ENCODE measurements around the gene ZNF236. TPM values are rescaled to one million over a fixed set of nuclear protein-coding genes. Genes with fewer than 3 reads are reported as not detected.

The ZNF236 gene
- total and polyA plus RNA-seq, 2 donors (not counting 1 experiment from before 2014, with no cell fraction given): 8.9 to 39.5 TPM

- Histone ChIP-seq H3K4me1 (ENCODE audit: control insufficient read depth in 2 of 2, insufficient read depth in 2 of 2, low read length in 2 of 2) (no peaks in the 10 kb centered on the region), H3K9me3 (ENCODE audit: control extremely low read depth in 1 of 3, control insufficient read depth in 2 of 3, insufficient read depth in 1 of 3, low read length in 2 of 3) (no peaks in the 10 kb centered on the region), H3K9ac (ENCODE audit: low read length) (no peak overlapping the region), H3K36me3 (replicated peaks in 1 of 2; ENCODE audit: control extremely low read depth in 1 of 2, control insufficient read depth in 1 of 2, extremely low read depth in 1 of 2, insufficient read depth in 2 of 2, low read length in 1 of 2) (no peaks in the 10 kb centered on the region), H2AFZ (ENCODE audit: insufficient read depth, low read depth, low read length, poor library complexity, severe bottlenecking) (no peak overlapping the region), H3K4me3 (ENCODE audit: control extremely low read depth in 1 of 5, extremely low read depth in 1 of 5, insufficient read depth in 1 of 5, low read depth in 2 of 5, low read length in 4 of 5) (no peak overlapping the region), H3K27me3 (replicated peaks in 1 of 4; ENCODE audit: control extremely low read depth in 1 of 4, control insufficient read depth in 3 of 4, insufficient read depth in 4 of 4, low read length in 3 of 4) (no peaks in the 10 kb centered on the region), H4K20me1 (ENCODE audit: control insufficient read depth, insufficient read depth, low read length, poor library complexity, severe bottlenecking) (peaks cover 30% of the 10 kb centered on the region), H3K4me2 (replicated peaks; ENCODE audit: low read depth, low read length, poor library complexity, severe bottlenecking) (no peak overlapping the region), H3K27ac (ENCODE audit: low read length in 2 of 2) (no peak overlapping the region), H3K79me2 (ENCODE audit: control insufficient read depth, insufficient read depth, low read length) (peaks cover 86% of the 10 kb centered on the region)
- H3K27ac Mint-ChIP-seq: no peak overlapping the region
- TF ChIP-seq EZH2 (IDR thresholded peaks at IDR 0.05; ENCODE audit: borderline replicate concordance, insufficient read depth, low read depth, low read length, poor library complexity, severe bottlenecking): no peak
- TF ChIP-seq, protein P1, sequence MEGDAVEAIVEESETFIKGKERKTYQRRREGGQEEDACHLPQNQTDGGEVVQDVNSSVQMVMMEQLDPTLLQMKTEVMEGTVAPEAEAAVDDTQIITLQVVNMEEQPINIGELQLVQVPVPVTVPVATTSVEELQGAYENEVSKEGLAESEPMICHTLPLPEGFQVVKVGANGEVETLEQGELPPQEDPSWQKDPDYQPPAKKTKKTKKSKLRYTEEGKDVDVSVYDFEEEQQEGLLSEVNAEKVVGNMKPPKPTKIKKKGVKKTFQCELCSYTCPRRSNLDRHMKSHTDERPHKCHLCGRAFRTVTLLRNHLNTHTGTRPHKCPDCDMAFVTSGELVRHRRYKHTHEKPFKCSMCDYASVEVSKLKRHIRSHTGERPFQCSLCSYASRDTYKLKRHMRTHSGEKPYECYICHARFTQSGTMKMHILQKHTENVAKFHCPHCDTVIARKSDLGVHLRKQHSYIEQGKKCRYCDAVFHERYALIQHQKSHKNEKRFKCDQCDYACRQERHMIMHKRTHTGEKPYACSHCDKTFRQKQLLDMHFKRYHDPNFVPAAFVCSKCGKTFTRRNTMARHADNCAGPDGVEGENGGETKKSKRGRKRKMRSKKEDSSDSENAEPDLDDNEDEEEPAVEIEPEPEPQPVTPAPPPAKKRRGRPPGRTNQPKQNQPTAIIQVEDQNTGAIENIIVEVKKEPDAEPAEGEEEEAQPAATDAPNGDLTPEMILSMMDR (IDR thresholded peaks at IDR 0.05): no peak
- ChIA-PET CTCF (interaction anchor here (1.2 to 1.5 kb wide), 2 partner anchors 14 to 41 kb away, joined by 3 to 7 read pairs; no protein-coding TSS in a partner anchor), POLR2A (no interaction called here)
- intact Hi-C loops (cut with micrococcal nuclease): no loop called here
- H3K27me3 Mint-ChIP-seq: no peaks in the 10 kb centered on the region
- no peaks in the 10 kb centered on the region for H3K9me3 Mint-ChIP-seq (ENCODE audit: insufficient read depth)
- peaks cover 15% of the 10 kb centered on the region for H3K4me1 Mint-ChIP-seq
- WGBS (ENCODE audit: insufficient coverage): 93% methylated on average over 4 of the region's 6 CpGs
- DNase-seq: no peak
- ATAC-seq (ENCODE audit: low read depth): no peak
- no peak overlapping the region for H3K4me3 Mint-ChIP-seq
Measured at GRCh38 chr18:76842837-76843530, 20.6 kb downstream of the ZNF236 start.

- 100% methylated on average over 2 of the region's 4 CpGs for WGBS (ENCODE audit: insufficient coverage)
- no peaks in the 10 kb centered on the region for H3K9me3 ChIP-seq (ENCODE audit: control extremely low read depth in 1 of 3, control insufficient read depth in 2 of 3, insufficient read depth in 1 of 3, low read length in 2 of 3)
- ChIA-PET POLR2A (no interaction called here), CTCF (interaction anchor here (2.0 to 2.3 kb wide), 2 partner anchors 41 to 43 kb away, joined by 5 to 9 read pairs; no protein-coding TSS in a partner anchor)
- no peak for ATAC-seq (ENCODE audit: low read depth)
- H2AFZ ChIP-seq (ENCODE audit: insufficient read depth, low read depth, low read length, poor library complexity, severe bottlenecking): no peak overlapping the region
- H3K36me3 ChIP-seq (replicated peaks in 1 of 2; ENCODE audit: control extremely low read depth in 1 of 2, control insufficient read depth in 1 of 2, extremely low read depth in 1 of 2, insufficient read depth in 2 of 2, low read length in 1 of 2): no peaks in the 10 kb centered on the region
- peaks cover 9% of the 10 kb centered on the region for H3K4me1 Mint-ChIP-seq
- intact Hi-C loops (cut with micrococcal nuclease): no loop called here
- no peak for TF ChIP-seq EZH2 (IDR thresholded peaks at IDR 0.05; ENCODE audit: borderline replicate concordance, insufficient read depth, low read depth, low read length, poor library complexity, severe bottlenecking)
- TF ChIP-seq, protein P1 (IDR thresholded peaks at IDR 0.05): no peak
- no peaks in the 10 kb centered on the region for H3K27me3 ChIP-seq (replicated peaks in 1 of 4; ENCODE audit: control extremely low read depth in 1 of 4, control insufficient read depth in 3 of 4, insufficient read depth in 4 of 4, low read length in 3 of 4)
- H3K4me2 ChIP-seq (replicated peaks; ENCODE audit: low read depth, low read length, poor library complexity, severe bottlenecking): no peak overlapping the region
- H3K9ac ChIP-seq (ENCODE audit: low read length): no peak overlapping the region
- no peaks in the 10 kb centered on the region for H3K9me3 Mint-ChIP-seq (ENCODE audit: insufficient read depth)
- H3K27ac ChIP-seq (ENCODE audit: low read length in 2 of 2): no peak overlapping the region
- peaks cover 21% of the 10 kb centered on the region for H4K20me1 ChIP-seq (ENCODE audit: control insufficient read depth, insufficient read depth, low read length, poor library complexity, severe bottlenecking)
- H3K79me2 ChIP-seq (ENCODE audit: control insufficient read depth, insufficient read depth, low read length): peaks cover 79% of the 10 kb centered on the region
- H3K4me1 ChIP-seq (ENCODE audit: control insufficient read depth in 2 of 2, insufficient read depth in 2 of 2, low read length in 2 of 2): no peaks in the 10 kb centered on the region
- H3K4me3 Mint-ChIP-seq: no peak overlapping the region
- DNase-seq: no peak
- no peak overlapping the region for H3K4me3 ChIP-seq (ENCODE audit: control extremely low read depth in 1 of 5, extremely low read depth in 1 of 5, insufficient read depth in 1 of 5, low read depth in 2 of 5, low read length in 4 of 5)
- H3K27ac Mint-ChIP-seq: no peak overlapping the region
- H3K27me3 Mint-ChIP-seq: no peaks in the 10 kb centered on the region
Measured at GRCh38 chr18:76844144-76844543, 21.8 kb downstream of the ZNF236 start.
